ENCODE data around the gene SLC39A7.

The SLC39A7 gene

GRCh38 chr6:33250731-33251130 is 50.1 kb downstream of the SLC39A7 start:
- no peak for DNase-seq
- intact Hi-C loops (cut with DNase I), result no loop called here

DNA sequence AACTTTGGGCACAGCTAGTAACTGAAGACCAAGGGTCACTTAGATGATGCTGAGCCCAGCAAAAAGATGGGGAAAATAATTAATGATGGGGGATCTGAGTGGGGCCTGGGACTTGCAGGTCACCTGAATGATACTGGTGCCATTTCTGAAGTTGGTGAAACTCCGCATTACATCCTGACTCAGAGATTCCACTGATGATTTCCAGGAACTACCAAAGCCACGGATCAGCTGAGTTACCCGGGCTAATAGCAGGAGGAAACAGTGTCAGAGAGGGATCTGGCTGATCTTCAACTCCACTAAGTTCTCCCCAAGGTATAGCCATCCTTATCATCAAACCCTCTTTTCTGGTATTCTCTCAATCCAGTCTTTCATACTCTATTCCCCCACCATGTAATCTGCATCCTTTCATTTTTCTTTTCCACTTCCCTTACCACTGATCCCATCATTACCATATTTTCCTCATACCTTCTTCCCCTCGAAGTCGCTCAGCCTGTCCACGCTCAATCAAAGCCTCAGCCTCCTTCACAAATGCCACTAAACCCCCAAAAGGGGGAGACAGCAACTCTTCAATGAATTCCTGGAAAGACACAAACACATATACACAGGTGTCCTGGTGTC is 50.8 kb downstream of the SLC39A7 start:
- no peak for DNase-seq
- intact Hi-C loops (cut with DNase I), result no loop called here

DNA sequence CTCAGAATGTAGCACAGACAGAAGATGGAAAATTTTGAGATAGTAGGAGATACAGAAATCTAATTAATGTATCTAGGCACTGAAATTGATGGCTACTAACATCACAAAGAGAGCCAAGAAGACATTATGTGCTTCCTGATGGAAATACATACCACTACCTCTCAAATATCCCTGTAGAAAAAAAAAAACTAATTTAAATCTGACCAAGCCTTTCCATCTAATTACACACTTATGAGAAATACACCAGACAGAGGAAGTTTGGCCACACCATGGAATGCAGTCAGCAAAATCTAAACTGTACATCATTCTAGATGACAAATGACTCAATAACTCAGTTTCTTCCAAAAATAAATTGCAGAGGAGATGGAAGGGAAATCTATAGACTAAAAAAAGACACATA is 52.1 kb downstream of the SLC39A7 start:
- intact Hi-C loops (cut with DNase I), result no loop called here
- no peak for DNase-seq

Data from head of caudate nucleus (tissue), 42 donors.